Activated T-helper 2 cell treated with anti-CD3 and anti-CD28 coated beads, Interferon-gamma antibody, Interleukin-2, Interleukin-4, amounts not matched to agents 10 μg/mL and 5 μg/mL and 100 μg/mL, durations not matched to agents 14 hours and 24 hours and 36 hours (primary cell): ENCODE results near the gene PCDHA1. TPM values are rescaled to one million over a fixed set of nuclear protein-coding genes. Genes with fewer than 3 reads are reported as not detected.
"Not testable (repeated sequence)": the region's sequence is repeated elsewhere in the genome, so short reads cannot be mapped to it uniquely, and the experiment has no call there.

ENCODE experiments used
- DNase-seq: peaks from one replicate; pipeline ENCODE4 v3.0.0; 2021; ENCODE audit warnings: low spot score
- H3K27ac Mint-ChIP-seq: one replicate; pipeline ENCODE4 v1.8.0; 2021; ENCODE audit warnings: mixed read lengths
- H3K27me3 Mint-ChIP-seq: one replicate; pipeline ENCODE4 v1.8.0; 2021; ENCODE audit warnings: low read depth, mixed read lengths
- H3K36me3 Mint-ChIP-seq: one replicate; pipeline ENCODE4 v1.8.0; 2021; ENCODE audit warnings: low read depth, mixed read lengths
- H3K4me1 Mint-ChIP-seq: one replicate; pipeline ENCODE4 v1.8.0; 2021; ENCODE audit warnings: low read depth, mixed read lengths
- H3K4me3 Mint-ChIP-seq: one replicate; pipeline ENCODE4 v1.8.0; 2021; ENCODE audit warnings: low read depth, mild to moderate bottlenecking, moderate library complexity, mixed read lengths
- H3K9me3 Mint-ChIP-seq: one replicate; pipeline ENCODE4 v1.8.0; 2021; ENCODE audit warnings: mixed read lengths
- intact Hi-C: fragments of 100-400 bp; cut with micrococcal nuclease; formaldehyde crosslinking; loops from one replicate; pipeline ENCODE4 v1.15.1; 2023
- total RNA-seq: library from RNA; stranded (reverse); gene quantifications from 2 replicates; pipeline ENCODE4 v1.2.3, GENCODE V29; 2022

PCDHA1 gene
- total RNA-seq = 0.07 TPM in 1 of 2 replicates, not detected in the other

GRCh38 chr5:140785905-140786686 is at the start of gene PCDHA1:
Gene PCDHA1 (plus strand): TSS chr5:140786140.
- no peaks in the 10 kb centered on the region for H3K27me3 Mint-ChIP-seq
- DNase-seq = no peak
- H3K27ac Mint-ChIP-seq = no peak within 1 kb of the TSS
- H3K36me3 Mint-ChIP-seq = no peaks in the 10 kb centered on the region
- no peak within 1 kb of the TSS for H3K4me3 Mint-ChIP-seq
- H3K9me3 Mint-ChIP-seq = peaks cover 43% of the 10 kb centered on the region
- no peaks in the 10 kb centered on the region for H3K4me1 Mint-ChIP-seq
- intact Hi-C loops = no loop called here

DNA sequence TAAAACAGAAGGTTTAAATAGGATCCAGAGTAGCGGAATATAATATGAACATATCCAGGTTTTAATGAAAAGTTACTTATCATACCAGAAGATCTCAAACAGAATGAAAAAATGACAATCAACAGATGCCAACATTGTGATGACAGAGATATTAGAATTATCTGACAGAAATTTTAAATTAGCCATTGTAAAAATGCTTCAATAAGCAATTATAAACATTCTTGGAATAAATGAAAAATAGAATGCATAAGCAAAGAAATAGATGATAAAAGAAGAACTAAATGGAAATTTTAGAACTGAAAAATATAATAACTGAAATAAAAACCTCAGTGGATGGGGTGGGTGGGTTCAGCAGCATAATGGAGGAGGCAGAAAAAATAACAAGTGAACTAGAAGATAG is 48.5 kb upstream of the PCDHA1 start:
- Mint-ChIP-seq H3K9me3 (peaks cover 21% of the 10 kb centered on the region), H3K27ac (no peak overlapping the region), H3K36me3 (no peaks in the 10 kb centered on the region), H3K27me3 (no peaks in the 10 kb centered on the region), H3K4me3 (no peak overlapping the region), H3K4me1 (no peaks in the 10 kb centered on the region)
- no peak for DNase-seq
- intact Hi-C loops = no loop called here

DNA sequence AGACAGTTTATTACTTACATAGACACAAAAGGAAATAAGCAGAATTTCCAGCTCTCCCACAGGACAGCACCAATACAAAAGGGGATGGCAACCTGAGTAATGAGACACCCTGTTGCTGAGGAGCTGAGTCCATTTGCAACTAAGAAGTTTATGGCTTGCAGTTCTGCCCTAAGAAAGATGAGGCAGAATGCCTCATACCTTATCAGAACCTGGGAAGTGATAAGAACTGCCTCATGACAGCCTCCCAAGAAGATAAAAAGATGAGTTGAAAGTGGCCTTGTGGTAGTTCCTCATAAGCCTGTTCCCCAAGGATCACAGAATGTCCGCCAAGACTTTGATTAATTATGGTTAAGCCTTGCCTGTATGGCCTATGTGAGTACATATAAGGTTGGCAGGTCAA is 44.0 kb upstream of the PCDHA1 start:
- intact Hi-C loops = no loop called here
- Mint-ChIP-seq H3K4me1 (no peaks in the 10 kb centered on the region), H3K36me3 (no peaks in the 10 kb centered on the region), H3K27me3 (no peaks in the 10 kb centered on the region), H3K9me3 (peaks cover 22% of the 10 kb centered on the region), H3K4me3 (no peak overlapping the region), H3K27ac (no peak overlapping the region)
- no peak for DNase-seq

DNA sequence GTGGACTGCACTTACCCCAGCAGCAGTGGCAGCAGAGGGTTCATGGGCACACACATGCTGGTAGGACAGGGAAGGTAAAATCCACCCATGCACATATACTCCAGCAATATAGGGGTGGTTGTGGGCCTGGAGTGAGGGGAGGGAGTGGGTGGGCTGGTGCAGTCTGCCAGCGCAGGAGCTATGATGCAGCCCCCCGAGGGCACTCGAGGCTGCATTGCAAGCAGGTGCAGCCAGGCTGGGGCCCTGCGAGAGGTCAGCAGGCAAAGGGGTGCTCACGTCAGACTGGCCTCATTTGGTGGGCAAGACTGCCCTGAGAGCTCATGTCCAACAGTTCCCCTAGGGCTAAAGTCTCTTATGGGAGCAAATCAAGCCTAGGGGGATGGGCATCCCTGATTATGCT is 32.4 kb upstream of the PCDHA1 start:
- H3K36me3 Mint-ChIP-seq = no peaks in the 10 kb centered on the region
- peaks cover 83% of the 10 kb centered on the region for H3K9me3 Mint-ChIP-seq
- H3K4me3 Mint-ChIP-seq = no peak overlapping the region
- H3K4me1 Mint-ChIP-seq = no peaks in the 10 kb centered on the region
- H3K27me3 Mint-ChIP-seq = no peaks in the 10 kb centered on the region
- no peak for DNase-seq
- H3K27ac Mint-ChIP-seq = no peak overlapping the region
- intact Hi-C loops = no loop called here

- intact Hi-C loops = no loop called here
- Mint-ChIP-seq H3K36me3 (peaks cover 4% of the 10 kb centered on the region), H3K9me3 (peaks cover 83% of the 10 kb centered on the region), H3K27ac (no peak overlapping the region), H3K4me3 (no peak overlapping the region), H3K4me1 (no peaks in the 10 kb centered on the region), H3K27me3 (no peaks in the 10 kb centered on the region)
- DNase-seq = no peak
These were observed 21.6 kb upstream of the PCDHA1 start for GRCh38 chr5:140764177-140764973.

DNA sequence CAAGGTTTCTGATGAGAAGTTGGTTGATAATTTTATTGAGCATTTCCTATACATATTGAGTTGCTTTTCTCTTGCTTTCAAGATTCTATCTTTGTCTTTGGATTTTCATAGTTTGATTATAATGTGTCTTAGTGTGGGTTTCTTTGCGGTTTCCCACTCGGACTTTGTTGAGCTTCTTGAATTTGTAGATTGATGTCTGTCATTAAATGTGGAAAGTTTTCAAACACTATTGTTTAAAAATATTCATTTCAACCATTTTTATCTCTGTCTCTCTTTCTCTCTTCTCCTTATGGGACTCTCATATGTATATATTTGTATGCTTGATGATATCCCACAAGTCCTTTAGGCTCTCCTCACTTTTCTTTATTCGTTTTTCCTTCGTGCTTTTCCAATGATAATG is 18.5 kb upstream of the PCDHA1 start:
- peaks cover 88% of the 10 kb centered on the region for H3K9me3 Mint-ChIP-seq
- DNase-seq = no peak
- no peak overlapping the region for H3K27ac Mint-ChIP-seq
- no peaks in the 10 kb centered on the region for H3K4me1 Mint-ChIP-seq
- H3K36me3 Mint-ChIP-seq = peaks cover 4% of the 10 kb centered on the region
- intact Hi-C loops = no loop called here
- no peak overlapping the region for H3K4me3 Mint-ChIP-seq
- H3K27me3 Mint-ChIP-seq = no peaks in the 10 kb centered on the region

- H3K36me3 Mint-ChIP-seq = peaks cover 6% of the 10 kb centered on the region
- intact Hi-C loops = no loop called here
- no peaks in the 10 kb centered on the region for H3K4me1 Mint-ChIP-seq
These were observed 5.4 kb upstream of the PCDHA1 start for GRCh38 chr5:140780512-140780911.

GRCh38 chr5:140787422-140787821 is 1.5 kb downstream of the PCDHA1 start:
- H3K36me3 Mint-ChIP-seq, H3K27ac Mint-ChIP-seq, H3K4me1 Mint-ChIP-seq, H3K27me3 Mint-ChIP-seq, DNase-seq, H3K4me3 Mint-ChIP-seq, intact Hi-C loops: not testable (repeated sequence)
- H3K9me3 Mint-ChIP-seq = peaks cover 41% of the 10 kb centered on the region

More at GRCh38 chr5:140780512-140780911, 5.4 kb upstream of the PCDHA1 start:
- Mint-ChIP-seq H3K27ac (no peak overlapping the region), H3K9me3 (peaks cover 73% of the 10 kb centered on the region), H3K27me3 (no peaks in the 10 kb centered on the region), H3K4me3 (no peak overlapping the region)
- DNase-seq = no peak

DNA sequence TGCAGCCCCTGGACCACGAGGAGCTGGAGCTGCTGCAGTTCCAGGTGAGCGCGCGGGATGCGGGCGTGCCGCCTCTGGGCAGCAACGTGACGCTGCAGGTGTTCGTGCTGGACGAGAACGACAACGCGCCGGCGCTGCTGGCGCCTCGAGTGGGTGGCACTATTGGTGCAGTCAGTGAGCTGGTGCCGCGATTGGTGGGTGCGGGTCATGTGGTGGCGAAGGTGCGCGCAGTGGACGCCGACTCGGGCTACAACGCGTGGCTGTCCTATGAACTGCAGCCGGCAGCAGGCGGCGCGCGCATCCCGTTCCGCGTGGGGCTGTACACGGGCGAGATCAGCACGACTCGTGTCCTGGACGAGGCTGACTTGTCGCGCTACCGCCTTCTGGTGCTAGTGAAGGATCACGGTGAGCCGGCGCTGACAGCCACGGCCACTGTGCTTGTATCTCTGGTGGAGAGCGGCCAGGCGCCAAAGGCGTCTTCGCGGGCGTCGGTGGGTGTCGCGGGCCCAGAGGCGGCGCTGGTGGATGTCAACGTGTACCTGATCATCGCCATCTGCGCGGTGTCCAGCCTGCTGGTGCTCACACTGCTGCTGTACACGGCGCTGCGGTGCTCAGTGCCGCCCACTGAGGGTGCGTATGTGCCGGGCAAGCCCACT is 2.0 kb downstream of the PCDHA1 start:
- H3K4me1 Mint-ChIP-seq, H3K4me3 Mint-ChIP-seq, H3K27me3 Mint-ChIP-seq, H3K36me3 Mint-ChIP-seq, DNase-seq, H3K27ac Mint-ChIP-seq, intact Hi-C loops: not testable (repeated sequence)
- peaks cover 43% of the 10 kb centered on the region for H3K9me3 Mint-ChIP-seq

DNA sequence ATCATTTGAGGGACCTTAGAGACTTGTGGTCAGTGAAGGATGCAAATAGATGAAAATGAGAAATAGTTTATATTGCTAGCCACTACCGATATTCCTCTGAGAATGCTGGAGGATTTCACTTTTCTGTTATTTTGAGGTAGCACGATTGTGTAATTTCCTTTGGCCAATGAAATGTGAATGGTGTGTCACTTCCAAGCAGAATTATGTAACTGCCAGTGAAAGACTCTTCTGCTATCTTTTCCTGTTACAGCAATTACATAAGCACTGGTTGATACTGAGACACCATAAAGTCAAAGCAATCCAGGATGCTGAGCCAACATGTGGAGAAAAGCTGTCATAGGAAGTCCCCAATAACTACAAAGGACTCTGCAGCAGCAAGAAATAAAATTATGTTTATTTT is 5.1 kb downstream of the PCDHA1 start:
- DNase-seq = no peak
- H3K4me3 Mint-ChIP-seq = no peak overlapping the region
- intact Hi-C loops = loop anchor here (10.0 kb wide), 1 partner anchor 64 kb away; the partner anchor contains the start of gene PCDHA10
- no peaks in the 10 kb centered on the region for H3K4me1 Mint-ChIP-seq
- H3K27me3 Mint-ChIP-seq = no peaks in the 10 kb centered on the region
- no peaks in the 10 kb centered on the region for H3K36me3 Mint-ChIP-seq
- peaks cover 35% of the 10 kb centered on the region for H3K9me3 Mint-ChIP-seq
- no peak overlapping the region for H3K27ac Mint-ChIP-seq

DNA sequence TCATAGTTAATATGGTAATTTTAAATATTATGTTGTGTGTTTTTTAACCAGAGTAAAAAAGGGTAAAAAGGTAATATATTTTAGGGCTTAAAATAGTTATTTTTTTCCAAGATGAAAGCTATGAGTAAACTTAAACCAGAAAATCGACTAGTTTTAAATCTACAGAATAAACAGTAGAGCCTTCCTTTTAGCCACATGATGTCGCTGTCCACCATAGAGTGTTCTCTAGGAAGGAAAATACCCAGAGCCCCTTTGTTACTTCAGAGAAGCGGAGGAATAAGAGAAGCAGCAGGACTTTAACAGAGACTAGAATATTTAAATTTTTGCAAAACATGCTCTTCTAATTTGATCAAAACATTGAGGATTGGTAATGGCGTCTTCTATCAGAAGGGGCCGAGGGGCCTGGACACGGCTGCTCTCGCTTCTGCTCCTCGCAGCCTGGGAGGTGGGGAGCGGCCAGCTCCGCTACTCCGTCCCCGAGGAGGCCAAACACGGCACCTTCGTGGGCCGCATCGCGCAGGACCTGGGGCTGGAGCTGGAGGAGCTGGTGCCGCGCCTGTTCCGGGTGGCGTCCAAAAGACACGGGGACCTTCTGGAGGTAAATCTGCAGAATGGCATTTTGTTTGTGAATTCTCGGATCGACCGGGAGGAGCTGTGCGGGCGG is 8.8 kb downstream of the PCDHA1 start, which contains the start of gene PCDHA2:
TSS of gene PCDHA2 (plus strand) at position 258 of the 664 bp plus-strand sequence.
- intact Hi-C loops = loop anchor here (10.0 kb wide), 1 partner anchor 60 kb away; the partner anchor contains the start of gene PCDHA10
- no peaks in the 10 kb centered on the region for H3K27me3 Mint-ChIP-seq
- H3K4me3 Mint-ChIP-seq = no peak within 1 kb of the TSS
- no peaks in the 10 kb centered on the region for H3K4me1 Mint-ChIP-seq
- no peaks in the 10 kb centered on the region for H3K36me3 Mint-ChIP-seq
- no peak within 1 kb of the TSS for H3K27ac Mint-ChIP-seq
- H3K9me3 Mint-ChIP-seq = peaks cover 25% of the 10 kb centered on the region
- no peak for DNase-seq

DNA sequence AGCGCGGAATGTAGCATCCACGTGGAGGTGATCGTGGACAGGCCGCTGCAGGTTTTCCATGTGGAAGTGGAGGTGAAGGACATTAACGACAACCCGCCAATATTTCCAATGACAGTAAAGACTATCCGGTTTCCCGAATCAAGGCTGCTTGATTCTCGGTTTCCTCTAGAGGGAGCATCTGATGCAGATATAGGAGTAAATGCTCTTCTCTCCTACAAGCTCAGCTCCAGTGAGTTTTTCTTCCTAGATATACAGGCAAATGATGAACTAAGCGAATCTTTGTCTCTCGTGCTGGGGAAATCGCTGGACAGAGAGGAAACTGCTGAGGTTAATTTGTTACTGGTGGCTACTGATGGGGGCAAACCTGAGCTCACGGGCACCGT is 9.3 kb downstream of the PCDHA1 start:
- Mint-ChIP-seq H3K27ac (no peak overlapping the region), H3K27me3 (no peaks in the 10 kb centered on the region), H3K4me3 (no peak overlapping the region), H3K36me3 (no peaks in the 10 kb centered on the region), H3K4me1 (no peaks in the 10 kb centered on the region), H3K9me3 (peaks cover 29% of the 10 kb centered on the region)
- intact Hi-C loops = loop anchor here (10.0 kb wide), 1 partner anchor 60 kb away; the partner anchor contains the start of gene PCDHA10
- no peak for DNase-seq
